ENCODE data around the gene ETFA.
A peak's percentile ranks its signal among the peaks of the same experiment; 100 is the strongest.

DNA sequence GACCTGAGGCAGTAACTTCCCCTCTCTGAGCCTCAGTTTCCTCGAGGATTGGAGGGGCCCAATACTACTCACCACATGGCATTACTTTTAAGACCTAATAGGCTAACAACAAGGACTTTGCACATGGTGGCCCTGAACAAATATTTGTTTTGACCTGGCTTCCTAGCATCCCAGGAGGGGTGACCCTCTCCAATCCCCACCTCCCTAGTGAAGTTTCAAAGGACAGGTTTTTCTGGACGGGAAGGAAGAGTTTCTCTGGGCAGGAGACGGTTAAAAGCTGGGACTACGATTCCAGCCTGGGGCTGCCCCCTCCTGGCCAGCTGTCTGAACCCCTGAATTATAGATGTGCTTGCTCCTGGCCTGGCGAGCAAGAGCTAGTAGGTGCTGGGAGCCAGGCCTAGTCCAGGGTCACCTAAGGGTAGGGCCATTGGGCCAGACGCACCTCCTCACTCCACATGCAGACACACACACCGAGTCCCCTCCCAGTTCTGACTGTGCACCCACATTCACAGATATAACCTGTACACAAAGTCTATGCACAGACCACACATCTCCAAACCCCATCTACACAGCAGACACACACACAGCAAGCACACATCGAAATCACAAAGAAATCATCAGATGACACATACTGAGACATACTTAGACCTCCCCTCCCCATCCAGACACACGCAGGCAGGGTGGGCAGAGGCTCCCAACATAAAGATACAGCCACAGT lies 22.6 kb upstream of the ETFA start:
- peak in 1 of 4 experiments; percentile 26 for TF ChIP-seq CTCF (IDR thresholded peaks at IDR 0.05)
- no peak for TF ChIP-seq POLR2A (IDR thresholded peaks at IDR 0.05)
- no peak for TF ChIP-seq POLR2AphosphoS5 (IDR thresholded peaks at IDR 0.05)

Data from prostate gland (tissue), 2 donors.